IPS DF 6.9 (cell line): Measurements from ENCODE around the gene COMMD7.

Source experiments
- DNase-seq: peaks from one replicate; pipeline ENCODE4 v3.0.0-alpha.2; 2013; ENCODE audit warnings: low read depth, low spot score
- H3K27ac ChIP-seq: one replicate; pipeline ENCODE4 v1.5.1; 2013; ENCODE audit warnings: low read length, control low read depth
- H3K27me3 ChIP-seq: 2 replicates; pipeline ENCODE4 v1.6.1; 2013; ENCODE audit warnings: mild to moderate bottlenecking, low read length; ENCODE audit not compliant: control insufficient read depth, insufficient read depth
- H3K36me3 ChIP-seq: 2 replicates; pipeline ENCODE4 v1.6.1; 2013; ENCODE audit warnings: low read length; ENCODE audit not compliant: control insufficient read depth, insufficient read depth
- H3K4me1 ChIP-seq: 2 replicates; pipeline ENCODE4 v1.6.1; 2013; ENCODE audit warnings: low read length; ENCODE audit not compliant: control insufficient read depth, insufficient read depth
- H3K4me3 ChIP-seq: 2 replicates; pipeline ENCODE4 v1.5.1; 2013; ENCODE audit warnings: mild to moderate bottlenecking, low read length
- H3K9me3 ChIP-seq: 2 replicates; pipeline ENCODE4 v1.6.1; 2013; ENCODE audit warnings: low read length, inconsistent platforms; ENCODE audit not compliant: control insufficient read depth, insufficient read depth
- WGBS: extraction: QIAGEN DNeasy Blood & Tissue Kit; methylation state at CpG from one replicate; pipeline ENCODE4 v1.1.7; 2013; ENCODE audit warnings: mixed read lengths, missing lambda C conversion rate; ENCODE audit not compliant: insufficient read length, insufficient coverage; 5-methylcytosine and 5-hydroxymethylcytosine counted together

The COMMD7 gene

GRCh38 chr20:32674362-32674789 is 68.9 kb downstream of the COMMD7 start:
- no peak for DNase-seq
- Histone ChIP-seq H3K27ac (no peak overlapping the region), H3K4me3 (no peak overlapping the region), H3K27me3 (no peaks in the 10 kb centered on the region), H3K9me3 (no peaks in the 10 kb centered on the region), H3K36me3 (no peaks in the 10 kb centered on the region), H3K4me1 (peaks cover 7% of the 10 kb centered on the region)
- WGBS, result no CpG with 5 or more reads among the region's 5 CpGs

DNA sequence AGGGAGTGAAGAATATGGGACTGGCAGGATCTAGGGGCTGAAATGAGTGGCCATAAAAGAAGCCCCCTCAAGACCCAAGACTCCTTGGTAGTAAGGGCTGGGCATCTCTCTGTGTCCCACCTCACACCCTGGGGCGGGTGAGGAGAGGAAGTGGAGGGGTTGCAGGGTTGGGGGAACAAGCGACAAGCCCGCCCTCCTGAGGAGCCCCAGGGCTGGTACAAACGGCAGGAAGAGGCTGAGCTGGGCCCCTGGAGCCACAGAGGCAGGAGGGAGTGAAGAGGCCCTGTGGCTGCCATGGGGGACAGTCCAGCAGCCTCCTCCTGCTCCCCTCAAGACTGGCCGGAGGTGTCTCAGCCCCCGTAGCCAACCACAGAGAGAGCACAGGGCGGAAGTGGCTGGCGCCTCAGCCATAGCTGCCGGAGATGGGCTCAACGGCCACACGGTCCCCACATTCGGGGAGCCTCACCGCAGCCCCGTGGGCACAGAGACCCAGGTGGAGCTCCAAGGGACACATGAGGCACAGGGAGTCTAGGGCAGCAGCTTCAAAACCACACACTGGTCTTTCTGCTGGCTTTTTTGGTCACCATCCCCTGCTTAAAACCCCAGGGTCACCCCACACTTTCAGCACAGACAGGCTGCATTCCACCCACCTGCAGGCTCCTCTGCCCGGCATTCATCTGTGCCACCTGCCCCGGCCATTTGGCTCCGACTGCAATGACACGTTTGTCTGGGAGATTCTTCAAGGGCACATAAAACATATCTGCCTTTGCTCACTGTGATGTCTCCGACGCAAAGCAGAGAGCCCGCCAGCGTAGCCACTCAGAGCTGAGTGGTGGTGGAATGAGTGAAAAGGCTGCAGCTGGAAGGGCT is 70.0 kb downstream of the COMMD7 start:
- no peaks in the 10 kb centered on the region for H3K27me3 ChIP-seq
- DNase-seq, result no peak
- H3K9me3 ChIP-seq, result no peaks in the 10 kb centered on the region
- no peak overlapping the region for H3K4me3 ChIP-seq
- no CpG with 5 or more reads among the region's 22 CpGs for WGBS
- H3K4me1 ChIP-seq, result peaks cover 7% of the 10 kb centered on the region
- H3K27ac ChIP-seq, result no peak overlapping the region
- H3K36me3 ChIP-seq, result no peaks in the 10 kb centered on the region

DNA sequence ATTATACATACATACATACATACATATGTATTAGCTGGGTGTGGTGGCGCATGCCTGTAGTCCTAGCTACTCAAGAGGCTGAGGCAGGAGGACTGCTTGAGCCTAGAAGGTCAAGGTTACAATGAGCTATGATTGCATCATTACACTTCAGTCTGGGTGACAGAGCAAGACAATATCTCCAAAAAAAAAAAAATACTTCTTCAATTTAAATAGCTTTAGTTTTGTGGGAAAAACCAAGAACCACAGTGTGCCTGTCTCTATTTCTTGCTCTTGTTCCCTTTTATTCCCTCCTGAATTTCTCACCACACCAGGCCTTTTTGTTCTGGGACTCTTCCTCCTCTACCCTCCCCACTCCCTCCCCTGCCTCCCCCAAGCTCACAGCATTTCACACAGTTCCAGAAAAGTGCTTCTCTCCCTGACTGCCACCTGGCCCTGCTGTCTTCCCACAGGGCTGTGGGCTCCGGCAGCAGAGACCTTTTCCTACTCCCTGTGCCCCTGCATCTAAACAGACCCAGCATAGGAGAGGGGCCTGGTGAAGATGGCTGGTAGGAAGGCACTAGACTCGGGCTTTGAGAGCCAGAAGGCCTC is 70.8 kb downstream of the COMMD7 start:
- DNase-seq, result no peak
- H3K4me3 ChIP-seq, result no peak overlapping the region
- H3K4me1 ChIP-seq, result peaks cover 7% of the 10 kb centered on the region
- no CpG with 5 or more reads among the region's 3 CpGs for WGBS
- H3K36me3 ChIP-seq, result no peaks in the 10 kb centered on the region
- no peak overlapping the region for H3K27ac ChIP-seq
- no peaks in the 10 kb centered on the region for H3K27me3 ChIP-seq
- H3K9me3 ChIP-seq, result no peaks in the 10 kb centered on the region

GRCh38 chr20:32670773-32671455 is 72.4 kb downstream of the COMMD7 start:
- no CpG with 5 or more reads among the region's 2 CpGs for WGBS
- Histone ChIP-seq H3K4me1 (peaks cover 7% of the 10 kb centered on the region), H3K36me3 (no peaks in the 10 kb centered on the region), H3K27me3 (no peaks in the 10 kb centered on the region), H3K9me3 (no peaks in the 10 kb centered on the region), H3K4me3 (no peak overlapping the region), H3K27ac (no peak overlapping the region)
- no peak for DNase-seq

DNA sequence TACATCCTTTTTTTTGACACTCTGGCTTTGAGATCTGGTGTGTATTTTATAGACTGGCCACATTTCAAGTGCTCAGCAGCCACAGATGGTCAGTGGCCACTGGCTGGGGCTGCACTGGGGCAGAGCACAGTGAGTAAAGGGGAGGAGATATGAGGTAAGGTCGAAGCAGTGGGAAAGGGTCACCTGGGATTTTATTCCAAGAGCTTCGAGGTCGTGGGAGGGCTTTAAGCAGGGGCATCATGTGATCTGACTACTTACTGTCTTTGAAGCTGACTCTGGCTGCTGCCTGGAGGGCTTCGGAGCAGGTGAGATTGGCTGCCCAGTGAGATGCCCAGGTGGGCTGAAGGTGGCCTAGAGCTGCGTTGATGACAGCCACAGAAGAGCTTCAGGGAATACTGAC is 76.2 kb downstream of the COMMD7 start:
- Histone ChIP-seq H3K36me3 (no peaks in the 10 kb centered on the region), H3K27ac (no peak overlapping the region), H3K9me3 (no peaks in the 10 kb centered on the region), H3K27me3 (no peaks in the 10 kb centered on the region), H3K4me3 (no peak overlapping the region), H3K4me1 (no peaks in the 10 kb centered on the region)
- no CpG with 5 or more reads among the region's 5 CpGs for WGBS
- no peak for DNase-seq

GRCh38 chr20:32664678-32665159 is 78.5 kb downstream of the COMMD7 start:
- Histone ChIP-seq H3K27me3 (no peaks in the 10 kb centered on the region), H3K36me3 (no peaks in the 10 kb centered on the region), H3K9me3 (no peaks in the 10 kb centered on the region), H3K27ac (no peak overlapping the region), H3K4me3 (no peak overlapping the region), H3K4me1 (no peaks in the 10 kb centered on the region)
- WGBS, result no CpG with 5 or more reads among the region's 9 CpGs
- DNase-seq, result no peak

GRCh38 chr20:32664012-32664677 is 79.1 kb downstream of the COMMD7 start:
- no peaks in the 10 kb centered on the region for H3K9me3 ChIP-seq
- no peak overlapping the region for H3K27ac ChIP-seq
- H3K4me3 ChIP-seq, result no peak overlapping the region
- WGBS, result no CpG with 5 or more reads among the region's 11 CpGs
- no peaks in the 10 kb centered on the region for H3K36me3 ChIP-seq
- DNase-seq, result no peak
- H3K4me1 ChIP-seq, result no peaks in the 10 kb centered on the region
- H3K27me3 ChIP-seq, result no peaks in the 10 kb centered on the region

- H3K36me3 ChIP-seq, result no peaks in the 10 kb centered on the region
- no peak overlapping the region for H3K4me3 ChIP-seq
- no peak for DNase-seq
- no peaks in the 10 kb centered on the region for H3K9me3 ChIP-seq
- no peak overlapping the region for H3K27ac ChIP-seq
- H3K27me3 ChIP-seq, result no peaks in the 10 kb centered on the region
- WGBS, result no CpG with 5 or more reads among the region's 6 CpGs
- no peaks in the 10 kb centered on the region for H3K4me1 ChIP-seq
Measured at GRCh38 chr20:32663335-32664011, 79.8 kb downstream of the COMMD7 start.

DNA sequence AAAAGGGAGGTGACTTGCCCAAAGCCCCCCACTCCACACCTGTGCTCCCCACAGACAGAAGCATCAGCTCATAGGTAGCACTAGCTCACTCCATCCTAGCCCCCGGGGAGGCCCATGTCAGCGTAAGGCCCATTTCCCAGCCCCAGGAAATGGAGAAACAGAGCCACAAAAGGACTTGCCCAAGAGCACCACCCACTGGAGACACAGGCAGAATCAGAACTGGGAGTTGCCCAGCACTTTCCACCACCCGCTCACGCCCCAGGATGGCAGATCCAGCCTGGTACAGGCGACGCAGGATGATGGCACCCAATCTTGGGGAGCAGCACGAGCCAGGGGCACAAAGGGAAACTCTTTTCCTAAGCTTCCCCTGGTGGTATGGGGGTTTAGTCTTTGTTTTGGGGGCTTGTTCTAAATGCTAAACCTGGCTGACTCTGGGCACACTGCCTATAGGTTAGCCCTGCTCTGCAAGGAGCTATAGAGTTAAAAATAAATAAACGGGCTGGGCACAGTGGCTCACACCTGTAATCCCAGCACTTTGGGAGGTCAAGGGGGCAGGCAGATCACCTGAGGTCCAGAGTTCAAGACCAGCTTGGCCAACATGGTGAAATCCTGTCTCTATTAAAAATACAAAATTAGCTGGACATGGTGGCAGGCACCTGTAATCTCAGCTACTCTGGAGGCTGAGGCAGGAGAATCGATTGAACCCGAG is 81.3 kb downstream of the COMMD7 start:
- Histone ChIP-seq H3K36me3 (no peaks in the 10 kb centered on the region), H3K27ac (no peak overlapping the region), H3K4me1 (no peaks in the 10 kb centered on the region), H3K9me3 (no peaks in the 10 kb centered on the region), H3K4me3 (no peak overlapping the region), H3K27me3 (no peaks in the 10 kb centered on the region)
- no peak for DNase-seq
- WGBS, result no CpG with 5 or more reads among the region's 10 CpGs
